HG03442 (cell line): ENCODE results near the gene CCND3.

ENCODE experiments used
- ATAC-seq: cut with Tn5 transposase; IDR thresholded peaks from one replicate; pipeline ENCODE4 v1.9.1; 2021; ENCODE audit warnings: mild to moderate bottlenecking, moderate library complexity; ENCODE audit not compliant: unreplicated experiment

Gene CCND3

DNA sequence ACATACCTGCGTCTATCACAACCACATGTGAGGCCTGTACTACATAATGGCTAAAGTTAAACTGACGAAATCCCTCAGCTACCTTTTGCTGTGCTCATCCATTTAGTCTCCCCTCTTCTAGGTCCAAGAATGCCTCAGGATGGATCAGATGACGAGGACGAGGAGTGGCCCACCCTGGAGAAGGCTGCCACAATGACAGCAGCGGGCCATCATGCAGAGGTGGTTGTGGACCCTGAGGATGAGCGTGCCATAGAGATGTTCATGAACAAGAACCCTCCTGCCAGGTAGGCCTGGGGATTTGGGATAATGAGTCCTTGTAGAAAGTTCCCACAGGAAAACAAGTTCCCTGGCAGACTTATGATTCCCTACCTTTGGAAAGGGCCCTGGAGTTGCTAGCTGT lies 14.4 kb downstream of the CCND3 start:
- ATAC-seq: no peak

DNA sequence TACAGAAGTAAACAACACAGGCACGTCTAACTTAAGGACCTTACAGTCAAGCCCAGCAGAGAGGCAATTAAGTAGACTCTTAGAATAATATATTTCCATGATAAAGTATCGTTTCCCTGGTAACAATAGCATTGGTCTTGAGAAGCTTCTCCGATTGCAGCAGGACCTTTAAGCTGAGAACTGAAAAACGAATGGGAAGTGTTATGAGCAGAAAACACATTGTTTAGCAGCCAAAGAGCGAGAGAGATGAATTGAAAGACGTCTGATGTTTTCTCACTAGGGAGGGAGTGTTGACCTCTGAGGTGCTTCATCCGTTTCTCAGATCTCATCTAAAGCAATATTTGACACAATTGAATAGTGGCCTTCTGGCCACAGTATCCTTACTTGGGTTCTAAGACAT lies 19.5 kb downstream of the CCND3 start:
- ATAC-seq: no peak

DNA sequence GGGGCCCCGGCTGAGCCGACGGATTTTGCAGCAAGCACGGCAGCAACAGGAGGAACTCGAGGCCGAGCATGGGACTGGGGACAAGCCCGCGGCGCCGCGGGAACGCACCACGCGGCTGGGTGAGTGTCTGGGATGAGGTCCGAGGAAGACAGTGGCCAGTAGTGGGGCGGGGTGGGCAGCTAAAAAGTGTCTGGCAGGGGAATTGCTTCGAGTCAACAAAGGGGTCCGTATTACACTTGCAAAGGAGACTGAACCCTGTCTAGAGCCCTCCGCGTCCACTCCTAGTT lies 20.0 kb downstream of the CCND3 start:
- no peak for ATAC-seq

DNA sequence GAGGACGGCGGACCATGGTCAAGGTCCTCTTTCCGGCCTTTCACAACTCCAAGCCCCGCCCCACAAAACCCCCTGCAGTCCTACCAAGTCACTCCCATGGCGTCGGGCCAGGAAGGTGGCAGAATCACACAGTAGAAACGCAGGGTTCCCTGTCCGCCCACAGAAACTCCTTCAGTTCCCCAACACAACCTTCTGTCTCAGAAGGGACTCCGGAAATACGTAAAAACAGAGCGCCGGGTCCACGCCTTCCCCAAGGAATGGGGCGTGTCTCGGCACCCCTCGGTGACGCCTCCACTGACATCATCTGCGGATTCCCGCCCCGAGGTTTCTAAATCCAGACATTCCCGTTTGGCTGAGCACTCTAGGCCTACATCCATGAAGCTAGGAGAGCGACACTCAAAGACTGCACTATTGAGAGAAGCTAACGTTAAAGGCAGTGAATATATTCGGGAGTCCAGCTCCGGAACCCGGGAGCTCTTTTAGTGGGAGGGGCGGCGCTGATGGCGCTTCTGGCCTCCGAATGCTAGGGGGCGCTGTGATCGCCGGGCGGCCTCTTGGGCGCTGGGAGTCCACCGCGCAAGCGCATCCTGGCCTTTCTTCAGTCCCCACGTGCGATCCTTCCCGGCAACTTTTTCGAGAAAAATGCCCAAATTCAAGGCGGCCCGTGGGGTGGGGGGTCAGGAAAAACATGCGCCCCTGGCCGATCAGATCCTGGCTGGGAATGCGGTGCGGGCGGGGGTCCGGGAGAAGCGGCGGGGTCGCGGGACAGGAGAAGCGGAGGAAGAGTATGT lies 20.5 kb downstream of the CCND3 start, which contains the start of the genes BYSL and MED20:
Gene BYSL (plus strand): TSS at position 579 of the 791 bp plus-strand sequence. CDS start 64 bp downstream, at position 643.
Gene MED20 (minus strand): TSS at position 219 of the 791 bp plus-strand sequence. CDS start 121 bp downstream, at position 98.
- peak; percentile 87 for ATAC-seq

DNA sequence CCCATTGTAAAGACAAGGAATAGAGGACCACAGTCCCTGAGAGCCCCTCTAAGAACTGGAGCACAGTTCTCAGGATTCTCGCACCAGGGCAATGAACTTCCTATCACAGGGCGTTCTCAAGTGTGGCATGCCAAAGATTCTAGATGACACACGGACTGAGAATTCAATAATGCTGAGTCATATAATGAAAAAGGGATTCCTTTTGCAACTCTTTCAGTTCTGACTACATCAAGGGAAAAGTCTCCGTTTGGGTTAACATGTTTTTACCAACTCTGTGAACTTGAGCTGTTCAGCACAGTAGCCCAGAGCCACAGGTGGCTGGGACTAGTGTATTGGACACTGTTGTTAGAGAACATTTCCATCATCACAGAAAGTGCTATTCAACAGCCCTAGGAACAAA lies 24.1 kb downstream of the CCND3 start:
- no peak for ATAC-seq

DNA sequence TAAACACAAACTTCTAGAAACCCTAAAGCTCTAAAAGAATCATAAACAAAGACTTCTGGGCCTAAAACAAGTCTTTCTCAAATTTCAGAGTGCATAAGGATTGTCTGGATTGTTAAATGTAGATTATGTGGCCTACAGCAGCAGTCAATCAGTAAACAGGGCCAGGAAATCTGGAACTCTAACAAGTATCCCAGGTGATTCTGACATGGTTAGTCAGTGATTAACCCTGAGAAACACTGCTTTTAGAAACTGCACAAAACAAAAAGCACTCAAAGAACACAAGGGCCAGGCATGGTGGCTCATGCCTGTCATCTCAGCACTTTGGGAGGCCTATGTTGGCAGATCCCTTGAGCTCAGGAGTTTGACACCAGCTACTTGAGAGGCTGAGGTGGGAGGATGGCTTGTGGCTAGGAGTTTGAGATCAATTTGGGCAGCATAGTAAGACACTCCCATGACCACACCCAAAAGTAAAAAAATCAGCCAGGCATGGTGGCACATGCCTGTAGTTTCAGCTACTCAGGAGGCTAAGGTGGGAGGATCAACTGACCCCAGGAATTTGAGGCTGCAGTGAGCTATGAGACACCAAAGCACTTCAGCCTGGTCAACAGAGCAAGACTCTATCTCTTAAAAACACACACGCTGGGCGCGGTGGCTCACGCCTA lies 26.6 kb downstream of the CCND3 start:
- no peak for ATAC-seq

DNA sequence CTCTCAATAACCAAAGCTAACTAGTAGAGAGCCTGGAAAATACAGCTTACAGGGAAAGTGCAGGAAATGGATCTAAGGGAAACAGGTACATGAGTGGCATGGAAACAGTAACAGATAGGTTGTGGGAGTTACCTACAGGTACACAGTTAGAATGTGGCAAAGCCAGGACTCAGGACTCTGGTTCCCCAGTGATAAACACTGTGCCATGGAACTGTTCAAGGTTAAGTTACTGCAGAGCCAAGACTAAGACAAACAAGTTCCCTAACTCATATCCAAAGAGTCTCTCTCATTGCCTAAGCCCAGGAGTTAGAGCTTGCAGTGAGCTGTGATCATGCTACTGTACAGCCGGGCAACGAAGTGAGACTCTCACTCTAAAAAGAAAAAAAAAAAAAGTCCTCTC lies 27.3 kb downstream of the CCND3 start:
- ATAC-seq: no peak

DNA sequence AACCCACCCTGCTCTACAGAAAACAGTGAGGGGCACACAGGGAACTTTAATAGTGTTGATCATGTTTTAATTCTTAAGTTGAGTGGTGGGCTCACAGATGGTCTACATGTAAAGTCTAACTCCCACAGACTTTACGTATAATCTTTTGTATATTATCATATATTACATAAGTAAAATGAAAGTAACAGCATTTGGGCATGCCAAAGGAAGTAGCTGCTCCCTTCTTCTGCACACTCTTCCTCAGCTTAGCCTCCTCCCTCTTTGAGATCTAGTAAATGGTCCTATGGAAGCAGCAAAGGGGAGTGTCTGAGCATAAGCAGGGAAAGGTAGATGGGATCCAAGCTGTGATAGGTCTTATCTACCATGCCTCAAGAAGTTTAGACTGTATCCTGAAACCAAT lies 31.9 kb downstream of the CCND3 start:
- no peak for ATAC-seq

DNA sequence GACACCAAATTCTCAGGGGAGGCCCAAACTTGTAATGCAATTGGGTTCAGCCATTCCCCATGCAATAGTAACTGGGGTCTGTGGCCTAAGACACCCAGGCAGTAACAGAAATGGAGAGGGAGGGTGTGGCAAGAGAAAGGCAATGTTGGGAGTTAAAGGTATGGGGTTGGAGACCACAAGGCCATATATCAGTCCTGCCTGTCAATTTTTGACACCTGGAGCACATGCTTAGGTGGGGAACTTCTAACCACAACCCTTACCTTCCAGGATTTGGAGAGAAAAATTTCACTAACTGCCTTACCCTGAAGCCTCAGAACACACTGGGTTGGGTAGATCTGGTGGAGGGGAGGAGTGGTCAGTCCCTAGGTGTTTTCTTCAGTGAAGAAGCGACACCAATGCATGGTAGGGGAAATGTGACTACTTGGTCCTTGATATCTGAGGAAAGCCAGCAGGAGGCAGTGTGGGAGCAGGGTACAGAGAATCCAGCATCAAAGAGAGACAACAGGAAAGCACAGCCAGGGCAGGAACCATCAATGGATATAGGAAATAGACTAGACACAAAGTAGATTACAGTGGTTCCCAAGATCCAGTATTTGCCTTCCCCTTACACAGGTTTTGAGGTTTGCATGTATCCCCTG lies 39.6 kb downstream of the CCND3 start:
- ATAC-seq: no peak

DNA sequence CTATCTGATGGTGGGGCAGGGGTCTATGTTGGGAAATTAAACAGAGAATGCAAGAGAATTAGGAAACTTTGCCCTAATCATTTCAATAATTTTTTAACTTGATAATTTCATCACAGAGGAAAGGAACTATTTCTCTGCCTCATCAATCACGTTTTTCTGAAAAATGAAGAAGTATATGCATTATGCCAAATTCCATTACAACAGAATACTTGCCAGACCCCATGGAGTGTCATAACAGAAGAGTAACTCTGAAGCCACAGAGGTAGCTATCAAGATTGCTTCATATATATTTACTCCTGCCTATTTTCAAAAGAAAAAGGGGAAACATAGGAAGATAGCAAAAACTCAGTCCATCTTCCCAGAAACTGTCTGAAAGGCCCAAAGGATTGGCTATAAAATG lies 40.7 kb downstream of the CCND3 start:
- no peak for ATAC-seq

DNA sequence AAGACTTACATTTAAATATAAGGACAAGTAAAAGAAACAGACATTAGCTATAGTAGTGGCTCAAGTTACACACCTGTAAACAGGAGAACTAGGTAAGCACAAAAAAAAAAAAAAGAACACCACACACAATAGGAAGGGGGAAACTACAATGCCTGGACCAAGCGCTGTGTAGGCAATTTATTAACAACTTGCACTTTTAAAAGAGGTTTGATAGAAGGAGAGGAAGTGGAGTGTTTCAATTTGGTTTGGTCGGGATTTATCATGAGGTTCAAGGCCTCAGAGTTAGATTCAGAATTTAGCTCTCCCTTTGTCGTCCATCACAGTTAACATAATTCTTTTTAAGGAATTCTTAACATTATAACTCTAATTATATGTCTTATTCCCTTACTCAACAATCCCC lies 45.3 kb downstream of the CCND3 start:
- ATAC-seq: no peak

DNA sequence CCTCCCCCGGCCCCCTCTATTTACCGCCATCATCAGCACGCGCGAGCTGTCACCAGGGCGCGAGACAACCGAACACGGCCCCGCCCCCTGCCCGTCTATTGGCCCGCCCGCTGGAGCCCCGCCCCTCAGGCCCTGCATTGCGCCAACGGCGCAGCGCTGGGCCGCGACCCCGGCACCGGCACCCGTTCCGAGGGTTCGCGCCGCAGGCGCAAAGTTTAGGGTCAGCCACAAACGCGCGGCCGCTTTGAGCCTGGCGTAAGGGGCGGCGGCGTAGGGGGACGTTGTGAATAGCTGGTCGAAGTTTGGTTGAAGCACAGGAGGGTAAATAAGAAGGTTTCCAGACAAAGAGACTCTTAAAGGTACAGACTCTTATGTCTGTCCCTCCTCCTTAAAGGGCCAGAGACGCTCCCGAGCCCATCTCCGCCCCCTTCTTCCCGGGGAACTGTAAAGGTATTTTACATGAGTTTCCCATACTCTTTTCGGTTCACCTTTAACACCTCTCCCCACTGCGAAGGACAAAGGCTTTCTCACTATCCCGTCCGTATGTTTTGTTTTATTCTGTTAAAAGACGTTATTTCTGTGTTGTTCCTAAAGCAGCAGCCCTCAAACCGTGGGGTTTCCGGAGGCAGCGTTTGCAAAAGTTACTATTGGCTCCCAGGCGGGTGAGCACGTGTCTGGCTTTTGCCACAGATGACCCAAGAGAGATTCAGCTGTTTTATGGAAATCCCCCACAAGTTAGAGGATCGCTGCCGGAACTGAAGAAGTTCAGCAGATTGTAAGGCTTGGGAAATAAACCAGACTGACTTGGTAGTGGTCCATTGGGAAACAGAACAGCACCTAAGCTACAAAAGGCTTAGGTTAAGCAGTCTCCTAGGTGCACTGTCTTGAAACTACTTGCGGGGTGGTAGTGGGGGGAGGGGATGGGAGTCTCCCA lies 46.0 kb downstream of the CCND3 start, which contains the start of gene USP49:
Gene USP49 (minus strand): TSS at position 76 of the 934 bp plus-strand sequence. CDS start 88,392 bp downstream, outside the sequence.
- ATAC-seq: peak; percentile 71

DNA sequence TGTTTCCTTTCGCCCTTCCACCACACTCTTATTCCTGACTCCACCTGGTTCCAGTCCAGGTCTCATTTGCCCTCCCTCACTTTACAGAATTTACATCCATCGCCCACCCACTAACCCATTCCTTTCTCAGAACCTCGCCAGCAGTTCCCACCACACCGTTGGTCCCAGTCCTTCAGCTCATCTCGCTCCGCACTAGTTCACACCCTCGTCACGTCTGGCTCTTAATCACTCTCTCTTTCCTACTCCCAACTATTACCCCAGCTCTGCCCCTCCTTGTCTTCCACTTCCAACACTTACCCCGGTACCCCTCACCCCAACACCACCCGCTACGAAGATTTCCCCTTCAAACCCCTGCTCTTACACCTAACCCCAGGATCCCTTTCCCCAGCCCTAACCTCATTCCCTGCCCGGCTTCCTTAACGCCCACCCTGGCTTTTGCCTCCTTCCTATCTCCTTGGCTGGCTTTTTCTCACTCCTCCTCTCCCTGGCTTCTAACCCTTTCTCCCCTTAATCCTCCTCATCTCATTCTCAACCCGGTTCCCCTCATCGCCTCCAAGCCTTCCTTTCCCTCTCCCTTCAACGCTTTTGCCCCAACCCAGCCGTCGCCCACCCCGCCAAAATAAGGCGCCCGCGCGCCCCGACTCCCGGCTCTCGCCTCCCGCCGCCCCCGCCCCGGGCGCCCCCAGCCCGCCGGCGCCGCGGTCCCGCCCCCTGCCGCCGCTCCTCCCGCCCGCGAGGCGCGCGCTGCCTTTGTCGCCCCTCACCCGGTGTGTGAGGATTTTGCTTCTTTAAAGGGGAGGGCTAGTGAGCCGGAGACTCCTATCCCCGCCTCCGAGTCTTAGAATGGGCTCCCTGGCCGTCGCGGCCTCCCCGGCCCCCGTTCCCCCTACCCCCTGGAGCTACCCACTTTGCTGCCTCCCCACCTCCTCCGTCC lies 47.0 kb downstream of the CCND3 start:
- ATAC-seq: peak; percentile 32

DNA sequence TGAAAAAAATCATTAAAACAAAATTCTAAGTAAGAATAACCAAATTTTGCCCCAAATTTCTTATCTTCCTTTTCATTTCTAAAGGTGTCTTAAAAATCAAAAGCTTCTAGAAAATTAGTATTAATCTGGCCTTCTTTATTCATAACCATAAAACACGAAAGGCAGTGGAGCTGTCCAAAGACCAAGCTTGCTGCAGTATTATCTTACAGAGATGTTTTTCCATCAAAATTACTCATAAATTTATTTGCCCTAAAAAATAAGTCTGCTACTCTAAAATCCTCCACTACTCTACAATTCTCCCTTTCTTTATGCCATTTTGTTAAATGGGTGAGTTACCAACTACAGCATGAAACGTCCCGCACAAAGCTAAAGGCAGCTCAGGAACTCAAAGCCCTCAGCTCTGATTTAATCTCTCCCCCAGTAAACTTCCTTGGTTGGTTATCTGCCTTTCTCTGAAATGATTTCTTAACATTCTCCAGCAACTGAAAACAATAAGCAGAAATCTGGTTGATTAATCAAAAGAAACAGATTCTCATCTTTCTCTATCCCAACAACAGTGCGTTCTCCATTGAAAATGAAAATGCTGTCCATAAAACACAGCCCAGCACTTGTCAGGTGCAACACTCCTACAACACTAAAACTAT lies 48.6 kb downstream of the CCND3 start:
- no peak for ATAC-seq

DNA sequence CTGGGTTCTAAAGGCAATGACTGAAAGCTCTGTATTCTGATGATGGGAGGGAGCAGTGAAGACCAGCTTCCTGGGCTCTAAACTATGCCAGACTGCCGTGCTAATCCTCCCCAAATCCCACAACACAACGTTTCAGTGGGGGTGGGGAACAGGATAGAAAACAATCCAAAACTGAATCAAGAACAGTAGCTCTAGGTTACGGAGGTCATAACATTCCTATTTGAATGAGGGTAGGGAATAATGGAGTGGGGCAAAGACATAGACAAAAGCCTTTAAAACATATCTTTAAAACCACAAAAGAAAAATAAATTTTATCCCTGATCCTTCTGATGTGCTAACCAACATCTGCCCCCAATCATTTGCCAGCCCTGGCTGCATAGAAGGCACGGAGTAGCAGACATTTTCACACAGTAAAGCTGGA lies 54.3 kb downstream of the CCND3 start:
- ATAC-seq: no peak

DNA sequence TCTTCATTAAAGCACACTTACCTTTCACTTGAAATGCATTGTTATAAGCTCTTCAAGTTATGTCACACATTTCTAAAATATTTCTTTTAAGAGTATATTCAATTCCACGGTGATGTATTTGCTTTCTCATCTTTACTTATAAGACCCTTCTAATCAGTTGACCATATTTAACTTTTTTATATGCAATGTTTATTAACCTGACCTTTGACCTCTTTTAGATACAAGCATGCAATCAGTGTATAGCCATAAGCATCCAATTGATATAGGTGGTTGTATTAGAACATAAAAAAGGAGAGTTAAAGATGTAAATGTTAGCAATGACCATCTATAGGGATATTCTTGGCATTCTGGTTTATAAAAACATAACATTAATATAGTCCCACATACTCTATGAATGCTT lies 55.7 kb downstream of the CCND3 start:
- ATAC-seq: no peak

DNA sequence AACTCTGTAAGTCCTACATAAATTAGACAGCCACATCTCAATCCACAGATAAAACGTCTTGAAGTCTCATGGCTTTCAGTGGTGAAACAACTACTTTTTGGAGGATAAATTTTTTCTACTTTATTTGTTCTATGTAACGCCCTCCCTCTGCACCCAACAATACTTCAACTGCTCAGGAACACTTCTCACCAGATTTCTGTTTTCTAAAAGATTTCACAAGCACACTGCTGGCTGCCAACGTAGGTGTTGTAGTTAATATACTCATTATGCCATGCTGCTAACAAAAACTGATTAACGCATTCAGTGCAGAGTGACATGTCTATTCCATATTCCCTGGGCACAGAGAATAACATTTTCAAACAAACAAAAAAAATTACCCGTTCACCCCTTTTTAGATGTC lies 56.7 kb downstream of the CCND3 start:
- ATAC-seq: no peak
